HepG2 (cell line): Measurements from ENCODE around the gene MTUS2. TPM values are rescaled to one million over a fixed set of nuclear protein-coding genes. Genes with fewer than 3 reads are reported as not detected.

Experiments
- ATAC-seq: fragments of 200-7000 bp; cut with Tn5 transposase; 3 replicates; pipeline ENCODE4 v1.9.1; 2020; ENCODE audit warnings: mild to moderate bottlenecking, moderate library complexity
- BruUV-seq: library from RNA; stranded (reverse); fragments of 400-500 nt; replicated peaks from 2 replicates; lab custom pipeline; 2021; lab: Mats Ljungman, UMichigan
- CTCF ChIA-PET: fragments of 300-600 bp; formaldehyde crosslinking; extraction: SDS; loops from one replicate; lab custom pipeline; 2021; ENCODE audit warnings: low total read pairs, inconsistent platforms, low intra/inter-chr PET ratio; lab: Yijun Ruan, JAX
- POLR2A ChIA-PET: fragments of 350-600 bp; sonication (Branson Sonifier 250); formaldehyde crosslinking; loops from one replicate; lab custom pipeline; 2020; ENCODE audit warnings: antibody characterized with exemption, inconsistent platforms; lab: Yijun Ruan, JAX
- DNase-seq: peaks from one replicate; pipeline ENCODE4 v3.0.0-alpha.2; 2015; ENCODE audit warnings: low spot score
- FAIRE-seq: peaks from 3 replicates; lab custom pipeline; 2011; peaks lifted over from hg19 to GRCh38; lab: Jason Lieb, UNC
- H2AFZ ChIP-seq: one replicate; pipeline ENCODE4 v1.6.1; 2011; ENCODE audit warnings: low read length, inconsistent platforms
- H3K27ac ChIP-seq: fragments of 300-600 bp; 3 replicates; pipeline ENCODE4 v1.8.0; 2011; ENCODE audit warnings: mixed run types, mild to moderate bottlenecking, mixed read lengths, low read length, inconsistent platforms; ENCODE audit not compliant: insufficient read depth; ENCODE audit errors: extremely low read length
- H3K27me3 ChIP-seq, 2 experiments: fragments of 200-600 bp in 1 of 2; 2 replicates in 1 of 2; 3 replicates in 1 of 2; pipeline versions ENCODE4 v1.6.0 to v1.8.0; 2011; ENCODE audit warnings: low read length in 2 of 2, mild to moderate bottlenecking in 2 of 2, moderate library complexity in 2 of 2, inconsistent platforms in 1 of 2; ENCODE audit not compliant: insufficient read depth in 2 of 2, control insufficient read depth in 1 of 2
- H3K36me3 ChIP-seq, 2 experiments: fragments of 200-600 bp in 1 of 2; replicated peaks in 1 of 2; 2 replicates in 1 of 2; 3 replicates in 1 of 2; pipeline versions ENCODE4 v1.5.1 to v1.8.0; 2011; ENCODE audit warnings: low read length in 2 of 2, inconsistent platforms in 1 of 2; ENCODE audit not compliant: insufficient read depth in 2 of 2, control insufficient read depth in 1 of 2
- H3K4me1 ChIP-seq: 2 replicates; pipeline ENCODE4 v1.5.1; 2012; ENCODE audit warnings: low read length, inconsistent platforms; ENCODE audit not compliant: insufficient read depth
- H3K4me2 ChIP-seq: 2 replicates; pipeline ENCODE4 v1.6.0; 2011; ENCODE audit warnings: low read depth, low read length, inconsistent platforms
- H3K4me3 ChIP-seq, 3 experiments: fragments of 200-600 bp in 1 of 3; sonication (generic), shearing (Covaris generic) in 1 of 3; replicated peaks in 1 of 3; 2 replicates each; pipeline ENCODE4 v1.5.1; 2011 to 2016; ENCODE audit warnings: low read length in 3 of 3, inconsistent platforms in 2 of 3, low read depth in 2 of 3, mild to moderate bottlenecking in 2 of 3, control low read depth in 1 of 3, mixed read lengths in 1 of 3; ENCODE audit not compliant: insufficient read depth in 1 of 3
- H3K79me2 ChIP-seq: one replicate; pipeline ENCODE4 v1.6.1; 2011; ENCODE audit warnings: low read length, inconsistent platforms; ENCODE audit not compliant: insufficient read depth
- H3K9ac ChIP-seq: 2 replicates; pipeline ENCODE4 v1.6.0; 2011; ENCODE audit warnings: mild to moderate bottlenecking, low read depth, low read length, inconsistent platforms; ENCODE audit not compliant: insufficient read depth
- H3K9me3 ChIP-seq: 2 replicates; pipeline ENCODE4 v1.5.1; 2012; ENCODE audit warnings: mild to moderate bottlenecking, low read length
- H4K20me1 ChIP-seq: 2 replicates; pipeline ENCODE4 v1.6.0; 2011; ENCODE audit warnings: inconsistent platforms, mild to moderate bottlenecking, low read length, moderate library complexity; ENCODE audit not compliant: insufficient read depth
- DR1 ChIP-seq: sonication (generic); formaldehyde crosslinking; IDR thresholded peaks from 2 replicates; pipeline ENCODE4 v1.8.0; 2021; ENCODE audit warnings: mild to moderate bottlenecking, missing genetic modification reagents, inconsistent platforms
- NFYC ChIP-seq: IDR thresholded peaks from 2 replicates; pipeline ENCODE4 v1.6.1; 2016; ENCODE audit warnings: missing genetic modification reagents, missing compliant biosample characterization
- RORA ChIP-seq: sonication (generic); formaldehyde crosslinking; IDR thresholded peaks from 2 replicates; pipeline ENCODE4 v1.5.0; 2020; ENCODE audit warnings: mild to moderate bottlenecking, missing genetic modification reagents, moderate library complexity
- ZFP41 ChIP-seq: sonication (generic); formaldehyde crosslinking; IDR thresholded peaks from 2 replicates; pipeline ENCODE4 v1.4.0; 2020; ENCODE audit warnings: mild to moderate bottlenecking, missing genetic modification reagents, borderline replicate concordance
- ZMYM2 ChIP-seq: sonication (generic); formaldehyde crosslinking; IDR thresholded peaks from 2 replicates; pipeline ENCODE4 v1.8.0; 2022; ENCODE audit warnings: mild to moderate bottlenecking, missing genetic modification reagents
- ZNF816 ChIP-seq: sonication (generic); formaldehyde crosslinking; IDR thresholded peaks from 2 replicates; pipeline ENCODE4 v1.8.0; 2022; ENCODE audit warnings: missing genetic modification reagents, mild to moderate bottlenecking, borderline replicate concordance
- WGBS: methylation state at CpG from one replicate; pipeline ENCODE4 v1.1.6; 2017; ENCODE audit warnings: low lambda C conversion rate; 5-methylcytosine and 5-hydroxymethylcytosine counted together
- in situ Hi-C: cut with HindIII; loops from 2 replicates; pipeline ENCODE4 v1.10.0; 2017; ENCODE audit warnings: low pct_unique_long_range_greater_than_20kb; ENCODE audit not compliant: extremely low pct_ligation_motif_present
- intact Hi-C: fragments of 100-400 bp; cut with micrococcal nuclease; formaldehyde crosslinking; loops from one replicate; pipeline ENCODE4 v1.10.0; 2022; ENCODE audit not compliant: unreplicated experiment
- polyA plus RNA-seq, 8 experiments: library from polyadenylated mRNA; depleted of rRNA in 3 of 8; stranded (reverse) in 7 of 8; unstranded in 1 of 8; fragments of >200 nt; fragmentation: Illumina TruSeq in 4 of 8; extraction: Trizol in 4 of 8; gene quantifications; 2 replicates each; pipeline versions ENCODE4 v1.2.1 to v1.2.3, GENCODE V29; 2011 to 2016; ENCODE audit warnings: low read depth in 4 of 8, missing spikeins in 1 of 8, mixed read lengths in 1 of 8; ENCODE audit not compliant: insufficient read depth in 1 of 8
- total RNA-seq, 5 experiments: library from RNA; depleted of rRNA; stranded (reverse); fragments of >200 nt; fragmentation: Illumina TruSeq; extraction: Trizol; gene quantifications; 2 replicates each; pipeline ENCODE4 v1.2.3, GENCODE V29; 2016; ENCODE audit warnings: low read depth in 1 of 5
- TF ChIP-seq, protein P1 (sequence below): sonication (generic); formaldehyde crosslinking; IDR thresholded peaks from 2 replicates; pipeline ENCODE4 v1.5.1; 2020; ENCODE audit warnings: missing genetic modification reagents, mild to moderate bottlenecking, borderline replicate concordance
- TF ChIP-seq, protein P2 (sequence below): IDR thresholded peaks from 2 replicates; pipeline ENCODE4 v1.6.1; 2016; ENCODE audit warnings: missing compliant biosample characterization, missing genetic modification reagents, borderline replicate concordance
- TF ChIP-seq, protein P3 (sequence below): sonication (generic); formaldehyde crosslinking; IDR thresholded peaks from 2 replicates; pipeline ENCODE4; 2020; ENCODE audit warnings: missing genetic modification reagents, mild to moderate bottlenecking, borderline replicate concordance
- TF ChIP-seq, protein P4 (sequence below): sonication (generic); formaldehyde crosslinking; IDR thresholded peaks from 2 replicates; pipeline ENCODE4 v1.4.0; 2020; ENCODE audit warnings: low read depth, missing genetic modification reagents
- TF ChIP-seq, protein P5 (sequence below): sonication (generic); formaldehyde crosslinking; IDR thresholded peaks from 2 replicates; pipeline ENCODE4 v1.4.0; 2020; ENCODE audit warnings: missing genetic modification reagents, mild to moderate bottlenecking, borderline replicate concordance

Gene MTUS2
- total and polyA plus RNA-seq, 2 of the 13 experiments (the other 11 are each of a cell fraction or from before 2014, with no cell fraction given), result not detected

DNA sequence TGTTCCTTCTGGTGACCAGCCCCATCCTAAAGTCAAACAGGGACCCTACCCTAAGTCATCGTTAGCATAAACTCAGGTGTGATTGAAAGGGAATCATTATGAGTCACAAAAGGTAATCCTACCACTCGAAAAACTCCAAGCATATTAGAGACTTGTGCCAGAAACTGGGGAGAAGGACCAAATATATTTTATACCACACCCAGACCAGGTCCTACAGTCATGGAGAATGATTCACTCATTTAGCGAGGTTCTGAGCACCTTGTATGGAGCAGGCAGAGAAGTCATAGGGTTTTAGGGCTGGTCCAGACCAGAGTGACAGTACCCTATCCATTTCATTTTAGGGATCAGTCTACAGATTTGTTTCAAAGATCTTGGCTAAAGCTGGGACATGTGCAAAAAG, 625.9 kb downstream of the MTUS2 start:
- no peak for DNase-seq
- Histone ChIP-seq H3K9ac (no peak overlapping the region), H4K20me1 (no peaks in the 10 kb centered on the region), H3K27ac (no peak overlapping the region), H3K4me1 (no peaks in the 10 kb centered on the region), H3K9me3 (no peaks in the 10 kb centered on the region), H2AFZ (no peak overlapping the region), H3K4me3 (no peak overlapping the region), H3K79me2 (no peaks in the 10 kb centered on the region), H3K4me2 (no peak overlapping the region), H3K27me3 (peaks cover 0 to 14% of the 10 kb centered on the region in 2 experiments; a peak in 1 of 5 replicates), H3K36me3 (no peaks in the 10 kb centered on the region)
- no TSS peak for BruUV-seq
- in situ Hi-C loops (no loop called here), intact Hi-C loops (no loop called here)
- POLR2A ChIA-PET, result no interaction called here
- no peak for ATAC-seq
- CTCF ChIA-PET, result no interaction called here
- FAIRE-seq, result no peak
- 11% methylated on average over 3 of the region's 3 CpGs for WGBS
- TF ChIP-seq, protein P1, sequence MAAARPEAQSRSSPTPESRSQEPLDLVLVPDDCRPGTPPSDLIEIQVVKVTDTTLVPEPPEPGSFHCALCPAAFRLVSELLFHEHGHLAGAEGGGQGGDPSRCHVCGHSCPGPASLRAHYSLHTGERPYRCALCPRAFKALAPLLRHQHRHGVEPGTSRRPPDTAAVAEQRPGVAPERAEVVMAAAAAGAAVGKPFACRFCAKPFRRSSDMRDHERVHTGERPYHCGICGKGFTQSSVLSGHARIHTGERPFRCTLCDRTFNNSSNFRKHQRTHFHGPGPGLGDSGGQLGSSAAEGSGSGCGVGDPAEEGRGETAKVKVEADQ, result no peak
- TF ChIP-seq NFYC (CRISPR knock-in tag) (no peak), ZMYM2 (CRISPR knock-in tag) (no peak), RORA (CRISPR knock-in tag) (no peak), ZNF816 (CRISPR knock-in tag) (no peak), ZFP41 (CRISPR knock-in tag) (no peak), DR1 (CRISPR knock-in tag) (no peak)
- TF ChIP-seq, protein P2, sequence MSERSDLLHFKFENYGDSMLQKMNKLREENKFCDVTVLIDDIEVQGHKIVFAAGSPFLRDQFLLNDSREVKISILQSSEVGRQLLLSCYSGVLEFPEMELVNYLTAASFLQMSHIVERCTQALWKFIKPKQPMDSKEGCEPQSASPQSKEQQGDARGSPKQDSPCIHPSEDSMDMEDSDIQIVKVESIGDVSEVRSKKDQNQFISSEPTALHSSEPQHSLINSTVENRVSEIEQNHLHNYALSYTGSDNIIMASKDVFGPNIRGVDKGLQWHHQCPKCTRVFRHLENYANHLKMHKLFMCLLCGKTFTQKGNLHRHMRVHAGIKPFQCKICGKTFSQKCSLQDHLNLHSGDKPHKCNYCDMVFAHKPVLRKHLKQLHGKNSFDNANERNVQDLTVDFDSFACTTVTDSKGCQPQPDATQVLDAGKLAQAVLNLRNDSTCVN (CRISPR knock-in tag), result no peak
- TF ChIP-seq, protein P3, sequence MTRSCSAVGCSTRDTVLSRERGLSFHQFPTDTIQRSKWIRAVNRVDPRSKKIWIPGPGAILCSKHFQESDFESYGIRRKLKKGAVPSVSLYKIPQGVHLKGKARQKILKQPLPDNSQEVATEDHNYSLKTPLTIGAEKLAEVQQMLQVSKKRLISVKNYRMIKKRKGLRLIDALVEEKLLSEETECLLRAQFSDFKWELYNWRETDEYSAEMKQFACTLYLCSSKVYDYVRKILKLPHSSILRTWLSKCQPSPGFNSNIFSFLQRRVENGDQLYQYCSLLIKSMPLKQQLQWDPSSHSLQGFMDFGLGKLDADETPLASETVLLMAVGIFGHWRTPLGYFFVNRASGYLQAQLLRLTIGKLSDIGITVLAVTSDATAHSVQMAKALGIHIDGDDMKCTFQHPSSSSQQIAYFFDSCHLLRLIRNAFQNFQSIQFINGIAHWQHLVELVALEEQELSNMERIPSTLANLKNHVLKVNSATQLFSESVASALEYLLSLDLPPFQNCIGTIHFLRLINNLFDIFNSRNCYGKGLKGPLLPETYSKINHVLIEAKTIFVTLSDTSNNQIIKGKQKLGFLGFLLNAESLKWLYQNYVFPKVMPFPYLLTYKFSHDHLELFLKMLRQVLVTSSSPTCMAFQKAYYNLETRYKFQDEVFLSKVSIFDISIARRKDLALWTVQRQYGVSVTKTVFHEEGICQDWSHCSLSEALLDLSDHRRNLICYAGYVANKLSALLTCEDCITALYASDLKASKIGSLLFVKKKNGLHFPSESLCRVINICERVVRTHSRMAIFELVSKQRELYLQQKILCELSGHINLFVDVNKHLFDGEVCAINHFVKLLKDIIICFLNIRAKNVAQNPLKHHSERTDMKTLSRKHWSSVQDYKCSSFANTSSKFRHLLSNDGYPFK (CRISPR knock-in tag), result no peak
- TF ChIP-seq, protein P4, sequence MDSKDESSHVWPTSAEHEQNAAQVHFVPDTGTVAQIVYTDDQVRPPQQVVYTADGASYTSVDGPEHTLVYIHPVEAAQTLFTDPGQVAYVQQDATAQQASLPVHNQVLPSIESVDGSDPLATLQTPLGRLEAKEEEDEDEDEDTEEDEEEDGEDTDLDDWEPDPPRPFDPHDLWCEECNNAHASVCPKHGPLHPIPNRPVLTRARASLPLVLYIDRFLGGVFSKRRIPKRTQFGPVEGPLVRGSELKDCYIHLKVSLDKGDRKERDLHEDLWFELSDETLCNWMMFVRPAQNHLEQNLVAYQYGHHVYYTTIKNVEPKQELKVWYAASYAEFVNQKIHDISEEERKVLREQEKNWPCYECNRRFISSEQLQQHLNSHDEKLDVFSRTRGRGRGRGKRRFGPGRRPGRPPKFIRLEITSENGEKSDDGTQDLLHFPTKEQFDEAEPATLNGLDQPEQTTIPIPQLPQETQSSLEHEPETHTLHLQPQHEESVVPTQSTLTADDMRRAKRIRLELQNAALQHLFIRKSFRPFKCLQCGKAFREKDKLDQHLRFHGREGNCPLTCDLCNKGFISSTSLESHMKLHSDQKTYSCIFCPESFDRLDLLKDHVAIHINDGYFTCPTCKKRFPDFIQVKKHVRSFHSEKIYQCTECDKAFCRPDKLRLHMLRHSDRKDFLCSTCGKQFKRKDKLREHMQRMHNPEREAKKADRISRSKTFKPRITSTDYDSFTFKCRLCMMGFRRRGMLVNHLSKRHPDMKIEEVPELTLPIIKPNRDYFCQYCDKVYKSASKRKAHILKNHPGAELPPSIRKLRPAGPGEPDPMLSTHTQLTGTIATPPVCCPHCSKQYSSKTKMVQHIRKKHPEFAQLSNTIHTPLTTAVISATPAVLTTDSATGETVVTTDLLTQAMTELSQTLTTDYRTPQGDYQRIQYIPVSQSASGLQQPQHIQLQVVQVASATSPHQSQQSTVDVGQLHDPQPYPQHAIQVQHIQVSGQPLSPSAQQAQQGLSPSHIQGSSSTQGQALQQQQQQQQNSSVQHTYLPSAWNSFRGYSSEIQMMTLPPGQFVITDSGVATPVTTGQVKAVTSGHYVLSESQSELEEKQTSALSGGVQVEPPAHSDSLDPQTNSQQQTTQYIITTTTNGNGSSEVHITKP (CRISPR knock-in tag), result no peak
- TF ChIP-seq, protein P5, sequence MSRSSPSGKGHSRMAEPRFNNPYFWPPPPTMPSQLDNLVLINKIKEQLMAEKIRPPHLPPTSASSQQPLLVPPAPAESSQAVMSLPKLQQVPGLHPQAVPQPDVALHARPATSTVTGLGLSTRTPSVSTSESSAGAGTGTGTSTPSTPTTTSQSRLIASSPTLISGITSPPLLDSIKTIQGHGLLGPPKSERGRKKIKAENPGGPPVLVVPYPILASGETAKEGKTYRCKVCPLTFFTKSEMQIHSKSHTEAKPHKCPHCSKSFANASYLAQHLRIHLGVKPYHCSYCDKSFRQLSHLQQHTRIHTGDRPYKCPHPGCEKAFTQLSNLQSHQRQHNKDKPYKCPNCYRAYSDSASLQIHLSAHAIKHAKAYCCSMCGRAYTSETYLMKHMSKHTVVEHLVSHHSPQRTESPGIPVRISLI, result no peak
